Measurements from ENCODE around the gene IL31RA.
A peak's percentile ranks its signal among the peaks of the same experiment; 100 is the strongest.
"Not testable (repeated sequence)": the region's sequence is repeated elsewhere in the genome, so short reads cannot be mapped to it uniquely, and the experiment has no call there.

The IL31RA gene

DNA sequence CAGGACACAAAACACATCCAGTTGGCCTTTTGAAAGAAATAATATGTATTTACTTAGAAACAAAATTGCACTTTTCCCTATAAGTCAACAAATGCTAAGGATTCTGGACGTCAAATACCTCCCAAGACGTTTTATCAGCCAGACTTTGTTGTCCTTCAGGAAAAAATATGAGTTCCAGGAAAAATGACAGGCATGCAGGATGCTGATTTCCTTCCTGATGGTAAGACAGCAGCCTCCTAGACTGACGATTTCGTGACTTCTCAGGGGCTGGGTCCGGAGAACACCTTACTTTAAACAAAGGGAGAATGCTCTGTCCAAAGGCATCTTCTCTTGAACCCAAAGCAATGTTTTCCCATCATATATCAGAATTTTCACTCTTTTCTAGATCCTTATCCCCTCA is 74.6 kb downstream of the IL31RA start:
- DNase-seq (ENCODE audit: low read depth): no peak

DNA sequence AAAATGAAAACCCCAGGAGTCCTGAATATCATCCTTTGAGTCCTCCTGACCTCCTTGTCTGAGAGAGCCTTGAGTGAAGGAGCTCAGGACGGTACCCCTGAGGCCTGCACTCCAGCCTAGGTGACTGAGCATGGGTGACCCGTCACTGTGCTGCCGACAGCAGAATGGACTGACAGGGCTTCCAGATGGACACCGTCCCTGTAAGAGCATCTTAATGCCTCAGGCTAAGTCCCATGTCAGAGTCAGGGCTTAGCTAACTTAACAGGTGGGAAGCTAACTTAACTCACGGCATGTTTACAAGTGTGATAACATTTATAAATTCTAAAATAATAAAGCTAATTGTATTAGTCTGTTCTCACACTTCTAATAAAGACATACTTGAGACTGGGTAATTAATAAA is 75.3 kb downstream of the IL31RA start:
- DNase-seq (ENCODE audit: low read depth): no peak

DNA sequence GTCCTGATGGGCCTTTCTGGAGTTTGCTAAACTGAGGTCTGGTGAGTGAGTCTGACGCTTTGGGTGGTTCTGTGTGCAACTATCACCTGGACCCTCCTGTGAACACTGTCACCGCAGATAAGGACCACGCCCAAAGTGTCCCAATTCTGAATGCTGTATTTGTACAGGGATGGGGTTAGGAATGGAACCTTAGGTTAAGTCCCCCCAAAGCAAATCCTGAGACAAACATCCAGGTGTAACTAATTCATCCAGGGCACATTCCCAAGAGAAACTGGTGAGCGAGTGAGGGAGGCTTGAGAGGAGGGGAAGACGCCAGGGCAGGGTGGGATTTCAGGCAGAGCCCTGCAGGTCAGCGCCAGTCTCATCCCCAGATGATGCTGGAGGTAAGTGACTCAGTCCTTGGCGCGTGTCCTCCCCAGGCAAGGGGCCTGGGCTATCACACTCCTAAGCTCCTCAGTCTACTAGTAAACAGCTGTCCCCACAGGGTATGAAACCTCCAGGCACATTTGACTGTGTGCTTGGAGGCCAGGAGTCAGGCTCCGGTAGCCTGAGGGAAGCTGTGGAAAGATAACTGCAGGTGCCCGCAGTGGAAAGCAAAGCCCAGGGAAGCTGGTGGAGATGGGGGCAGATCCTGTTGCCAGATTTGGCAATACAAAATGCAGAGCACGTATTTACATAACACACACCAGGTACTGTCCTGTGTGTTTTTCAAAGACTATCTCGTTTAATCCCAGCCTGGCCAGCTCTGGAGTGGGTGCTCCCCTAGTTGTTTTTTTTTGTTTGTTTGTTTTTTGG is 76.9 kb downstream of the IL31RA start:
- DNase-seq (ENCODE audit: low read depth): no peak

DNA sequence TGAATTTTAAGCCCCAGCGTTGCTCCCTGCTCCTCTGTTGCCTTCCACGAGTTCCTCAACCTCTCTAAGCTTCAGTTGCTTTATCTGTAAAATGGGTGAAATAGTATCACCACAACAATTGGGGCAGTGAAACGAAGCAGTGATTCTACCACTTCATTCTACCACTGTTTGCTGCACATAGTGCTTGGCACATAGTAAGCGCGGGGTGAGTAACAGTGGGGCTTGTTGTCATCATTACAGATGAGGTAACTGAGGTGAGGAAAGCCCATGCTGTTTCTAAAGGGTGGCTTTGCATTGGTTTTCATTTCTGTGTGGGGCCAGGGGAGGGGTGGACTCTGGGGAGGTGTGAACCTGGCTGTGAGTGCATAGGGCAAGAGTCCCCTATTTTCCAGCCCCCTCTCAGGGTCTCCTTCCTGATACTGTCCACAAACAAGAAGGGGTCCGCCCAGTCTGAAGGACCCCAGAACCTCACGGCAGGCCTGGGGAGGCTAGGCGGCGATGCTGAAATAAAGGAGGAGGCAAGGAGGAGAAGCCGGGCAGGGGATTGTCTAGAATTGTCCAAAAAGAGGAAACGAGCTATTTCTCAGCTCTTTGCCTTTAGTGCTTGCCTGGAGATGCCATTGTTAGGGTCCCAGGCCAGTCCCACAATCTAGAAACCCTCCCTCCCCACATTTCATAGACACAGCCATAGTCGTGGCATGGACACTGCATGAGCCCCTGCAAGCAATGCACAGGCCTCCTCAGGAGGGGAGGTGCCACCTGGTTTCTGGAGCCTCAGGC is 78.1 kb downstream of the IL31RA start:
- DNase-seq (ENCODE audit: low read depth): no peak

DNA sequence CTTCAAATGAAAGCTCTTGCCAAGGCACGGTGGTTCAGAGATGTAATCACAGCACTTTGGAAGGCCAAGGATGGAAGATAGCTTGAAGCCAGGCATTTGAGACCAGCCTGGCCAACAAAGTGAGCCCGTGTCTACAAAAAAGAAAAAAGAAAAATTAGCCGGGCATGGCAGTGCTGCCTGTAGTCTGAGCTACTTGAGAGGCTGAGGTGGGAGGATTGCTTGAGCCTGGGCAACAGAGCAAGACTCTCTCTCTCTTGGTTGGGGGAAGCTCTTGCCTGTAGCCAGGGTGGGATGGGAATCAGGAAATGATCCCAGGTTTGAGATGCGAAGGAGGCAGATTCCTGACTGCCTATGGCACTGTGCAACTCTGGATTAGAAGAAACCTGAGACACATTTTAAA is 81.5 kb downstream of the IL31RA start:
- DNase-seq (ENCODE audit: low read depth): no peak

DNA sequence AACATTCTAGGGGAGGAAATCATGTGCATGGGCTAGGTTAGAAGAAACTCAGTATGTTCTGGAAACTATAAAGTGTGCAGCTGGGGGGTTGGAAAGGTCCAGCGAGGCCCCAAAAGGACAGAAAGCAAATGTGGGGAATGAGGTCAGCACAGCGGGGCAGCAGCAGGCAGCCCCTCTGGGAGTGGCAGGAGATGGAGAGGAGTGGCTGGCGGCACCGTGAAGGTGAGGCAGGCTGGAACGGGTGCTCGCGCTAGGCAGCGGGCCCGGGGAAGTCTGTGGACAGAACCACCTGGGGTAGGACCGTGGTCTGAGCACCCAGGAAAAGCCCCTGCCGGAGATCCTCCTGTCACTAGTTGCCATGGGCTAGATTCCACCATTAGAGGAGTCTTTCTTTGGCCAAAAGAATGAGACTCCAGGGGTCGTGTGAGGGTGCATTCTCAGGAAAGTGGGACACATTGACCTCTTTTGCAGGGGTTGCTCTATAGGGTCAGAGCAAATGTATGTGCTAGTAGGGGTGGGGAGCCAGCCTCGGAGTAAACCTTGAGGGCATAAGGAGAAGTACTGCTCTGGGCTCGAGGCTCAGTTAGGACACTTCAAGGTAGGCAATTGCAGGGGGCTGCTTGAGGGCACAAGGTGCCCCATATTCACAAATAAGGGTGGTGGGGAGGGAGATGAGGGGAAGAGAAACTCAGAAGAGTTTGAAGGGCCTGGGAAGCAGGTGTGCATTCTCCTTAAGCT is 82.4 kb downstream of the IL31RA start:
- no peak for DNase-seq (ENCODE audit: low read depth)

DNA sequence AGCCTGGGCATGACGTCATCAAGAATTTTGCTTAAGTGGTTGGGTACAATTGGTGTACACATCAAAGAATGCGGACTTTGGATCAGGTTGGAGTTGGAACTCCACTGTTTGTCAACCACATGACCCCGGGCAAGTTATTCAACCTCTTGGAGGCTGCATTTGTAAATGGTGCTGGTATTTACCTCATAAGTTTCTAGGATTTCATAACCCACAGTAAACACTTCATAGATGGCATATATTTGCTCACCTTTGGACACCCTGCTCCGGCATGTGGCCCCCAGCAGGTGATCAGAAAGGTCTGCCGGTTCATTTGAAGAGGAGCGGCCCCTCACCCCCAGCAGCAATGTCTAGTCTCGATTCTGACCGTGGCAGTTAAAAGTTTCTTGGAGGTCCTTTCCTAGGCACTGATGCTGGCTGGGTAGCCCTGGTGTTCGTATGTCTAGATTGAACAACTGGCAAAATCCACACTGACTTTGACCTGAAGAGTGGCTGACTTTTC is 83.0 kb downstream of the IL31RA start:
- DNase-seq (ENCODE audit: low read depth): no peak

DNA sequence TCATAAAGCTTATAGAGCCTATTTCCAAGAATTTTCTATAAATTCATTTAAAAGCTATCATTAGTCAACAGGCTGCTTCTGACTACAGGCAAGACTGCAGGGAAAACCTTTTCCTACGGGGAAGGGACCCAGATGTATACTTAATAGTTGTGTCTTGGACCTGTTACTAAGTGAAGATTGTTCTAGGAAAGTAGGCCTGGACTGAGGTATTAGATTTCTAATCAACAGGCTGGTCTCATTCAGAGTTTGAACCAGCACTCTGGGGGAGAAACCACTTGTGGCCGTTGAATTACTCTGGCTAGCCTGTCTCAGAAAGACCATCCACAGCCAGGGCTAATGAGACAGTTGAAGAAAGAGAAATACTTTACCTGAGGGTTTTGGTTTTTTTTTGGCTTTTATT is 83.6 kb downstream of the IL31RA start:
- no peak for DNase-seq (ENCODE audit: low read depth)

DNA sequence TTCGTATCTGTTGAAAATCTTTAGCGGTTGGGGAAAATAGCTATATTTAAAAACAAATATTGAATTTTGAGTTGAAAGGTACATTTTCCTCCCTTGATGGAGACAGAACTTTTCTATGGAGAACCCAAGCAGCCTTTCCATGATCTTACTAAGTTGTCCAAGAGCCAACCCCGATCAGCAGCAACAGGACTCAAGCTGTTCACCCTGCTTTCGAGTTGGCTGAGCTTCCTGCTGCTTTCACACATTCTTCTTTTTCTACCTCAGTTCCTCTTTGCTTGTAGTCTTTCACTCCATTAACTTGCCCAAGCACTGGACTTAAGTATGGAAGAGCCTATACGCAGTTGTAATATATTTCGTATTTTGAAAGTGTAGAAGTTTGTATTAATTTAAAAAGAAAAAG is 84.2 kb downstream of the IL31RA start:
- no peak for DNase-seq (ENCODE audit: low read depth)

DNA sequence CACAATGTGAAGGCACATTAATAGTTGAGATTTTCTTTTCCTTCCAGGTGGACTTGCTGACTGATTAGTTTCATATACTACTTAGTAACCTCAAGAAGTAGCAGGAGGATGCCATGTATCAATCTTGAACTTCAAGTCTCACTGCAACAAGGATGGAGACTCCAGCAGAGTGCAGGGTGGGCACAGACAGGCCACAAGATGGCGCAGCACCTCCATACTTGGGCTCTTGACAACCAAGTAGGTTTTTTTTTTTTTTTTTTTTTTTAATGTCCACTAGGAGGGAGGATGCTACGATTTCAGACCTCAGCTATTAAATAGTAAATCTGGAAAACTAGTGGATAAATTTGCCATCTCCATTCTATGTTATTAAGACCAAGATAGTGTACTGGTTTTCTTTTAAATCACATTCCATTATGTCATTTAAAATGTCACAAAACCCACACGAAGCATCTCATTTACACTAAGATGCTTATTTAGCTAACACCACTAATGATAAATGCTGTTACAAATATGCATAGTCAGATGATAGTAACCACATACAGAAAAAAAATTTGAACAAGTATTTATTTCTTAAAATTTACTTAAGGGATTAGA is 85.0 kb downstream of the IL31RA start:
- peak; percentile 49 for DNase-seq (ENCODE audit: low read depth)

DNA sequence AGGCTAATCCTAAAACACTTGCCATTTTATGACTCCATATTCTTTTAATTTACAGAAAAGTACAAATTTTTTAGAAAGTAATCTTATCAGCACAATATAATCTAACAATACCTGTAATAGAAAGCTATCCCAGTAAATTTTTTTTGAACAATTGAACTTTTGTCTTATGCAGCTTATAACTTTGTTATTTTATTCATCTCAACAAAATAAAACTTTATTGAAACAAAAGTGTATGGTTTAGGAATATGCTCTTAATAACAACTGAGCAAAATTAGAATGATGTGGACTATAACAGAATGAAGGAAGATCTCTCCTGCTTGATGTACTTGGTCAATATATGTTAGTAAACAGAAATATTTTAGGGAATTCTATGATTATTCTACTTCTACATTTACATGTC is 86.4 kb downstream of the IL31RA start:
- DNase-seq (ENCODE audit: low read depth): not testable (repeated sequence)

DNA sequence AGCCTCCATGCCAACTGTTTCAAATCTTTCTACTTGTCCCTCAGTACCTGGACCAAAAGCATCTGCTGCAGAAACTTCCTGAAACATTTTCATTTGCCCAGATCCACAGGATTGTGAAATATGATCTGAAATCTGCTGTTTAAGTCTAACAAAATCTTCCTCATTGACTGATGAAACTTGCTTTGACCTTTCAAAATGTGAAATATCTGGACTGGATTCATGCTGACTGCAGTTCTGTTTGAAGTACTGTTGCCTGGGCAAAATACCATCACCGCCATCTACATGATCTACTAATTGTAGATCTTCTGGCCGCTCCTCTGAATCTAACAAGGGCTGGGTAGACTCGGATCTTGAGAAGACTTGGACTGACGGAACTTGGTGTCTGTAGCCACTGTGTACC is 90.0 kb downstream of the IL31RA start:
- DNase-seq (ENCODE audit: low read depth): not testable (repeated sequence)

DNA sequence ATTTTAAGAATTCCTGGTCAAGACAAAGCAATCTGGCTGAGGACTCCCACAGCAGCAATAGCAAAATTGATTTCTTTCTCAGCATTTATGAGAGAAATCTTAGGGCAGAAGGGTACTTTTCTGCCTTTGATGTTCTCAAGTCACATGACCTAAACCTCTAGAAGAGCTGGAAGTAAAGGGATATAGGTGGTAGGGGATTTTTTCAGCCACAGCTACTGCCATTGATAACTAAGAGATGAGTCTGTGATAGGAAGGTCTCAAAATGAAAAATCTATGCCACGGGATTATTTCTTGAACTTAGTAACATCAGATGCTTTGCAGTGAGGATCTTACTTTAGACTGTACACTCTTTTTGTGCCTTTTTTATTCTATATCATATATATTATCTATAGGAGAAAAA is 108.1 kb downstream of the IL31RA start:
- DNase-seq (ENCODE audit: low read depth): no peak

DNA sequence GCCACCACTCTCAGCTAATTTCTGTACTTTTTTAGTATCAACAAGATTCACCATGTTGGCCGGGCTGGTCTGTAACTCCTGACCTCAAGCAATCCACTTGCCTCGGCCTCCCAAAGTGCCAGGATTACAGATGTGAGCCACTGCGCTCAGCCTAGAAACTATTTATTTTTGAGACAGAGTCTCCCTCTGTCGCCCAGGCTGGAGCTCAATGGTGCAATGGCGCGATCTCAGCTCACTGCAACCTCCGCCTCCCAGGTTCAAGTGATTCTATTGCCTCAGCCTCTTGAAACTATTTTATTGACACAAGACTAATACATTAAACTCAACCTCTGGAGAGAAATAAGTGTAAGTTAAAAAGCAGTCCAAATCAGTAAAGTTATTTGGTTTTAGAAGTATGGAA is 109.6 kb downstream of the IL31RA start:
- no peak for DNase-seq (ENCODE audit: low read depth)

DNA sequence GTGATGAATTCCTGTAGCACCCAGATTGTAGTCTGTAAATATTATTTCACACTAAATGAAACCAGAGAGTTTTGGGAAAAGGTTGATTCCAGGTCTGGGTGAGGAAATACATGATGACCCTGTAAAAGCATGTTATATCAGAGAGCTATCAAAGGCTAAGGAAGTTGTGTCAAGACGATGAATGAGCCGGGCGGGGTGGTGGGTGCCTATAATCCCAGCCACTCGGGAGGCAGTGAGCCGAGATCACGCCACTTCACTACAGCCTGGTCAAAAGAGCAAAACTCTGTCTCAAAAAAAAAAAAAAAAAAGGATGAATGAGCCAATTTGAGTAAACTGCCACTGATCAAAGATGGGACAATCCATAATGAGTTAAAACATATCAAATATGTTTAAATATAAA is 114.4 kb downstream of the IL31RA start:
- DNase-seq (ENCODE audit: low read depth): no peak

DNA sequence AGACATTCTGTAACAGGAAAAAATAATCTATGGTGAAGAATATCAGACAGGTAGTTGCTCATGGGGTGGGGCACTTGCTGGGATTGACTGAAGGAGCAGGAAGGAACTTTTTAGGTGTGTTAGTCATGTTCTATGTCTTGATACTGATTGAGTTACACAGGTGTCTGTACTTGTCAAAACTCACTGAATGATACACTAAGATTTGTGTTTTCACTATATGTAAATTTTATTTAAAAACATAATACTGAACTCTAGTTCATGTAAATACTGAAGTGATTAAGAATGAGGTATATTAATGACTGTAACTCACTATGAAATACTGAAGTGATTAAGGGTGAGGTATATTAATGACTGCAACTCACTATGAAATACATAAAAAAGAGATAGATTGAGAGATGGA is 115.1 kb downstream of the IL31RA start:
- no peak for DNase-seq (ENCODE audit: low read depth)

DNA sequence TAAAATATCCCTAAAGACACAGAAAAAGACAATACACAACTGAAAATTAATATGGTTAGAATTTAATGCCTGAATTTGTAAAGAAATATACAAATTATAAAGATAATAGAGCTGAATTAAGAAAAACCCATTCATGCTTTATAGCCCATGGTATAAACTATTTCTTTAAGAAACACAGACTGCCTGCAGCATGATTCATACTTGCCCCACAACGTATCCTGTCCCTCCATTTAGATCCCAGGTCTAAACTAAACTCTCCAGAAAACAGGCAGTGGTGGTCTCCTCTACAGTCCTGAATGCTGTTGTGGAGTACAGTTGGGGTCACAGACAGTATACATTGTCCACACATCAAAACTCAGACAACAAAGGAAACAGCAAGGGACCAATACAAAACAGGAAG is 118.8 kb downstream of the IL31RA start:
- no peak for DNase-seq (ENCODE audit: low read depth)

All from CMK (cell line).